Measurements from ENCODE around the gene CLIP3. TPM values are rescaled to one million over a fixed set of nuclear protein-coding genes. Genes with fewer than 3 reads are reported as not detected.

Gene CLIP3
- total RNA-seq, 2 experiments from 2014 or later, result 1.4 to 2.2 TPM

GRCh38 chr19:35973487-35973886 is 59.2 kb downstream of the CLIP3 start:
- Mint-ChIP-seq H3K4me1 (peaks cover 2% of the 10 kb centered on the region), H3K36me3 (no peaks in the 10 kb centered on the region), H3K9me3 (no peaks in the 10 kb centered on the region), H3K4me3 (no peak overlapping the region), H3K27ac (no peak overlapping the region), H3K27me3 (peaks cover 10% of the 10 kb centered on the region)
- POLR2A ChIA-PET, result no interaction called here
- ATAC-seq (ENCODE audit: low read depth) (no peak), DNase-seq (no peak)

GRCh38 chr19:35966771-35967170 is 65.9 kb downstream of the CLIP3 start:
- Mint-ChIP-seq H3K27me3 (peaks cover 4% of the 10 kb centered on the region), H3K4me1 (peaks cover 4% of the 10 kb centered on the region), H3K27ac (no peak overlapping the region), H3K4me3 (no peak overlapping the region), H3K36me3 (no peaks in the 10 kb centered on the region), H3K9me3 (no peaks in the 10 kb centered on the region)
- DNase-seq (no peak), ATAC-seq (ENCODE audit: low read depth) (no peak)
- POLR2A ChIA-PET, result interaction anchor here (0.6 kb wide), 1 partner anchor 132 kb away, joined by 3 read pairs; no protein-coding TSS in a partner anchor

Other genes starting within 250 kb of the CLIP3 start
- not detected for gene PRODH2, start 220.0 kb downstream of the CLIP3 start, total RNA-seq
- under 1 TPM in 1 of 2 experiments, not detected in 1; 0.40 TPM for gene NPHS1, start 180.4 kb downstream of the CLIP3 start, total RNA-seq
- 1 to 10 TPM; 2.9 to 3.0 TPM for gene KIRREL2, start 176.0 kb downstream of the CLIP3 start, total RNA-seq
- 1 to 10 TPM; 1.2 to 1.4 TPM for gene APLP1, start 164.3 kb downstream of the CLIP3 start, total RNA-seq
- 10 to 100 TPM; 40.7 to 48.7 TPM for gene NFKBID, start 132.3 kb downstream of the CLIP3 start, total RNA-seq
- 100 to 1,000 TPM; 186 to 190 TPM for gene HCST, start 130.3 kb downstream of the CLIP3 start, total RNA-seq
- gene TYROBP, start 124.6 kb downstream of the CLIP3 start, total RNA-seq, result 10 to 100 TPM; 10.6 to 11.2 TPM
- 10 to 100 TPM; 10.7 to 12.4 TPM for gene LRFN3, start 96.5 kb downstream of the CLIP3 start, total RNA-seq
- 10 to 100 TPM; 22.2 to 22.8 TPM for gene SDHAF1, start 37.7 kb downstream of the CLIP3 start, total RNA-seq
- 1 to 10 TPM; 3.3 to 3.8 TPM for gene SYNE4, start 24.1 kb downstream of the CLIP3 start, total RNA-seq
- gene ALKBH6, start 18.7 kb downstream of the CLIP3 start, total RNA-seq, result 10 to 100 TPM; 56.4 to 61.1 TPM
- gene THAP8, start 21.4 kb upstream of the CLIP3 start, total RNA-seq, result 1 to 10 TPM; 6.4 to 6.7 TPM
- 10 to 100 TPM; 24.9 to 27.8 TPM for gene WDR62, start 22.0 kb upstream of the CLIP3 start, total RNA-seq
- not detected for gene OVOL3, start 78.3 kb upstream of the CLIP3 start, total RNA-seq
- gene POLR2I, start 82.0 kb upstream of the CLIP3 start, total RNA-seq, result 10 to 100 TPM; 46.1 to 49.8 TPM
- 100 to 1,000 TPM; 150 to 152 TPM for gene TBCB, start 82.6 kb upstream of the CLIP3 start, total RNA-seq
- gene CAPNS1, start 107.2 kb upstream of the CLIP3 start, total RNA-seq, result 100 to 1,000 TPM; 400 to 405 TPM
- gene COX7A1, start 119.6 kb upstream of the CLIP3 start, total RNA-seq, result not detected
- 1 to 10 TPM; 4.2 to 5.2 TPM for gene ZNF565, start 181.8 kb upstream of the CLIP3 start, total RNA-seq
- 10 to 100 TPM; 71.9 to 75.1 TPM for gene ZNF146, start 182.2 kb upstream of the CLIP3 start, total RNA-seq

Data from activated naive CD8-positive, alpha-beta T cell treated with anti-CD3 and anti-CD28 coated beads, Interleukin-2, amount 10 ng/mL, durations not matched to agents 7 days and 5 days (primary cell).